PFSK-1 (cell line): ENCODE results near the gene MFSD2A.

Experiments
- FOXP2 ChIP-seq: optimal IDR thresholded peaks from 2 replicates; pipeline ENCODE3; 2011; ENCODE audit warnings: borderline replicate concordance, control low read depth, inconsistent platforms; ENCODE audit not compliant: insufficient read depth; ENCODE audit errors: extremely low read length, extremely low read depth
- POLR2AphosphoS5 ChIP-seq: IDR thresholded peaks from 2 replicates; pipeline ENCODE4 v1.6.1; 2012; ENCODE audit warnings: low read depth, mild to moderate bottlenecking, control low read depth, low read length, moderate library complexity
- SIN3A ChIP-seq: IDR thresholded peaks from 2 replicates; pipeline ENCODE4 v1.6.1; 2012; ENCODE audit warnings: mild to moderate bottlenecking, low read length, moderate library complexity, borderline replicate concordance; ENCODE audit not compliant: insufficient read depth
- TAF1 ChIP-seq: IDR thresholded peaks from 2 replicates; pipeline ENCODE4 v1.6.1; 2012; ENCODE audit warnings: low read length, control low read depth, borderline replicate concordance; ENCODE audit not compliant: insufficient read depth
- TF ChIP-seq, protein P1 (sequence below), 2 experiments: IDR thresholded peaks; 2 replicates each; pipeline versions ENCODE4 v1.6.1 to v1.8.0; 2011 to 2012; ENCODE audit warnings: low read depth in 2 of 2, low read length in 2 of 2, control low read depth in 1 of 2, inconsistent platforms in 1 of 2, mild to moderate bottlenecking in 1 of 2, moderate library complexity in 1 of 2; ENCODE audit not compliant: insufficient read depth in 1 of 2

DNA sequence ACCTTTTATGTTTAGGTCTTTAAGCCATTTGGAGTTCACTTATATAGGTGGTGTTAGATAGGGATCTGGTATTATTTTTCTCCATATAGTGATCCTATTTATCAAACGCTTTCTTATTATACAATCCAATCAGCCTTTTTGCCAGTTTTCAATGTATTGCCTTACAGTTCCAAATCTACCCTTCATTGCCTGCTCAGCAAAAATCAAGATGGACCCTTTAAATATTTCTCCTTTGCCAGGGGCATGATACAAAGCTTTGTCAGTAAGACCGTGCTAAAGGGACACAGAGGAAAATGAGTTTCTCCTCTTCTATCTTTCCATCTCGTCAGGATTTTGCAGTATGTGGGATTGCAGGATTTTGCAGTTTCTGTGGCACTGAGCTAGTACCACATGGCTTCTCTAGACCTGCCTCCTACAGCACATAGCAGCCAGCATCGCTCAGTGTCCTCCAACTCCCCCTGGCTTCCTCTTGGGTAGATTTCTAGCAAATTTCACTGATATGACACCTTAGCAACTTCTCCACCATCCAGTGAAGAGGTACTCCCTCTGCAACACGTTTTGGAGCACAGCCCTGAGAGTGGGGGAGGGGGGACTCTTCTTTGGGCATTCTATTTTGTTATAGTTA is 63.1 kb downstream of the MFSD2A start:
- TF ChIP-seq TAF1: no peak
- no peak for TF ChIP-seq FOXP2
- TF ChIP-seq SIN3A: no peak
- no peak for TF ChIP-seq POLR2AphosphoS5
- TF ChIP-seq, protein P1, sequence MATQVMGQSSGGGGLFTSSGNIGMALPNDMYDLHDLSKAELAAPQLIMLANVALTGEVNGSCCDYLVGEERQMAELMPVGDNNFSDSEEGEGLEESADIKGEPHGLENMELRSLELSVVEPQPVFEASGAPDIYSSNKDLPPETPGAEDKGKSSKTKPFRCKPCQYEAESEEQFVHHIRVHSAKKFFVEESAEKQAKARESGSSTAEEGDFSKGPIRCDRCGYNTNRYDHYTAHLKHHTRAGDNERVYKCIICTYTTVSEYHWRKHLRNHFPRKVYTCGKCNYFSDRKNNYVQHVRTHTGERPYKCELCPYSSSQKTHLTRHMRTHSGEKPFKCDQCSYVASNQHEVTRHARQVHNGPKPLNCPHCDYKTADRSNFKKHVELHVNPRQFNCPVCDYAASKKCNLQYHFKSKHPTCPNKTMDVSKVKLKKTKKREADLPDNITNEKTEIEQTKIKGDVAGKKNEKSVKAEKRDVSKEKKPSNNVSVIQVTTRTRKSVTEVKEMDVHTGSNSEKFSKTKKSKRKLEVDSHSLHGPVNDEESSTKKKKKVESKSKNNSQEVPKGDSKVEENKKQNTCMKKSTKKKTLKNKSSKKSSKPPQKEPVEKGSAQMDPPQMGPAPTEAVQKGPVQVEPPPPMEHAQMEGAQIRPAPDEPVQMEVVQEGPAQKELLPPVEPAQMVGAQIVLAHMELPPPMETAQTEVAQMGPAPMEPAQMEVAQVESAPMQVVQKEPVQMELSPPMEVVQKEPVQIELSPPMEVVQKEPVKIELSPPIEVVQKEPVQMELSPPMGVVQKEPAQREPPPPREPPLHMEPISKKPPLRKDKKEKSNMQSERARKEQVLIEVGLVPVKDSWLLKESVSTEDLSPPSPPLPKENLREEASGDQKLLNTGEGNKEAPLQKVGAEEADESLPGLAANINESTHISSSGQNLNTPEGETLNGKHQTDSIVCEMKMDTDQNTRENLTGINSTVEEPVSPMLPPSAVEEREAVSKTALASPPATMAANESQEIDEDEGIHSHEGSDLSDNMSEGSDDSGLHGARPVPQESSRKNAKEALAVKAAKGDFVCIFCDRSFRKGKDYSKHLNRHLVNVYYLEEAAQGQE (IDR thresholded peaks at IDR 0.05; ENCODE audit: insufficient read depth in 1 of 2, low read depth in 2 of 2, low read length in 2 of 2): no peak
